GM12873 (cell line): ENCODE measurements around the gene SMARCD1.
A peak's percentile ranks its signal among the peaks of the same experiment; 100 is the strongest.

Experiments used
- CTCF ChIP-seq: IDR thresholded peaks from 2 replicates; pipeline ENCODE4 v1.5.1; 2012; ENCODE audit warnings: low read depth, mild to moderate bottlenecking, moderate library complexity, low read length, control low read depth; ENCODE audit not compliant: insufficient read depth; ENCODE audit errors: missing control alignments

Gene SMARCD1

GRCh38 chr12:50082644-50083043 is 2.5 kb upstream of the SMARCD1 start:
- TF ChIP-seq CTCF, result no peak

- no peak for TF ChIP-seq CTCF
Measured at GRCh38 chr12:50083301-50083700, 1.8 kb upstream of the SMARCD1 start.

- no peak for TF ChIP-seq CTCF
Measured at GRCh38 chr12:50085615-50086072, 502 bp downstream of the SMARCD1 start.

GRCh38 chr12:50086148-50086547 is 1.0 kb downstream of the SMARCD1 start:
- no peak for TF ChIP-seq CTCF

GRCh38 chr12:50087151-50087550 is 2.0 kb downstream of the SMARCD1 start:
- TF ChIP-seq CTCF, result no peak

- no peak for TF ChIP-seq CTCF
Measured at GRCh38 chr12:50087995-50088394, 2.9 kb downstream of the SMARCD1 start.

- peak; percentile 93 for TF ChIP-seq CTCF
Measured at GRCh38 chr12:50088577-50089335, 3.6 kb downstream of the SMARCD1 start.
